ENCODE results near the gene NSF. TPM values are rescaled to one million over a fixed set of nuclear protein-coding genes. Genes with fewer than 3 reads are reported as not detected.
"Not testable (repeated sequence)": the region's sequence is repeated elsewhere in the genome, so short reads cannot be mapped to it uniquely, and the experiment has no call there.

Gene NSF
- total RNA-seq, 4 donors from 2014 or later = 18.1 to 51.3 (median 47.0) TPM

GRCh38 chr17:46751425-46751824 is 161.0 kb downstream of the NSF start:
- Histone ChIP-seq H3K4me1 (no peaks in the 10 kb centered on the region), H3K27me3 (no peaks in the 10 kb centered on the region), H3K9me3 (no peaks in the 10 kb centered on the region), H3K27ac (no peak overlapping the region), H3K4me3 (no peak overlapping the region), H3K36me3 (peaks cover 0 to 43% (median 9%) of the 10 kb centered on the region in 4 donors)
- TF ChIP-seq EP300 (IDR thresholded peaks at IDR 0.05; ENCODE audit: low read depth) (no peak), POLR2AphosphoS5 (IDR thresholded peaks at IDR 0.05) (no peak), CTCF (IDR thresholded peaks at IDR 0.05) (no peak)
- no peak for DNase-seq
- in situ Hi-C loops (cut with MboI; ENCODE audit: low pct_ligation_motif_present in 1 of 4, low pct_unique_long_range_greater_than_20kb in 1 of 4, low sequenced_read_pairs in 3 of 4) = no loop called here
- 91 to 92% methylated on average over 4 of the region's 4 CpGs for WGBS, 2 donors (ENCODE audit: low coverage in 1 of 2)
- intact Hi-C loops (cut with DNase I; ENCODE audit: low total_unique reads) = no loop called here

GRCh38 chr17:46753776-46754175 is 163.3 kb downstream of the NSF start:
- WGBS, 2 donors (ENCODE audit: low coverage in 1 of 2) = 96 to 100% methylated on average over 3 of the region's 3 CpGs
- no peak for TF ChIP-seq POLR2AphosphoS5 (IDR thresholded peaks at IDR 0.05)
- TF ChIP-seq CTCF (IDR thresholded peaks at IDR 0.05) = no peak
- no peak for TF ChIP-seq EP300 (IDR thresholded peaks at IDR 0.05; ENCODE audit: low read depth)
- TF ChIP-seq POLR2A (IDR thresholded peaks at IDR 0.05) = no peak
- in situ Hi-C loops (cut with MboI; ENCODE audit: low pct_ligation_motif_present in 1 of 4, low pct_unique_long_range_greater_than_20kb in 1 of 4, low sequenced_read_pairs in 3 of 4) (no loop called here), intact Hi-C loops (cut with DNase I; ENCODE audit: low total_unique reads) (no loop called here)
- no peaks in the 10 kb centered on the region for H3K27me3 ChIP-seq
- no peaks in the 10 kb centered on the region for H3K9me3 ChIP-seq
- no peak overlapping the region for H3K4me3 ChIP-seq
- no peak overlapping the region for H3K27ac ChIP-seq
- DNase-seq = no peak
- peaks cover 0 to 37% (median 9%) of the 10 kb centered on the region in 4 donors for H3K36me3 ChIP-seq
- H3K4me1 ChIP-seq = no peaks in the 10 kb centered on the region

GRCh38 chr17:46756081-46756735 is 165.7 kb downstream of the NSF start:
- intact Hi-C loops (cut with DNase I; ENCODE audit: low total_unique reads) = no loop called here
- WGBS, 2 donors (ENCODE audit: low coverage in 1 of 2) = 74 to 86% methylated on average over 1 to 4 of the region's 4 CpGs

GRCh38 chr17:46756861-46757260 is 166.4 kb downstream of the NSF start:
- Histone ChIP-seq H3K27me3 (no peaks in the 10 kb centered on the region), H3K27ac (no peak overlapping the region), H3K4me1 (no peaks in the 10 kb centered on the region), H3K4me3 (no peak overlapping the region), H3K9me3 (no peaks in the 10 kb centered on the region), H3K36me3 (peaks cover 0 to 20% (median 4%) of the 10 kb centered on the region in 4 donors)
- DNase-seq = no peak
- TF ChIP-seq POLR2AphosphoS5 (IDR thresholded peaks at IDR 0.05) (no peak), EP300 (IDR thresholded peaks at IDR 0.05; ENCODE audit: low read depth) (no peak), CTCF (IDR thresholded peaks at IDR 0.05) (no peak), POLR2A (IDR thresholded peaks at IDR 0.05) (no peak)
- in situ Hi-C loops (cut with MboI; ENCODE audit: low pct_ligation_motif_present in 1 of 4, low pct_unique_long_range_greater_than_20kb in 1 of 4, low sequenced_read_pairs in 3 of 4) = no loop called here
- intact Hi-C loops (cut with DNase I; ENCODE audit: low total_unique reads) = no loop called here
- 92% methylated on average over 2 of the region's 2 CpGs; no CpG with 5 or more reads in 1 of the 2 donors for WGBS, 2 donors (ENCODE audit: low coverage in 1 of 2)

More at GRCh38 chr17:46756081-46756735, 165.7 kb downstream of the NSF start:
- DNase-seq = no peak
- in situ Hi-C loops (cut with MboI; ENCODE audit: low pct_ligation_motif_present in 1 of 4, low pct_unique_long_range_greater_than_20kb in 1 of 4, low sequenced_read_pairs in 3 of 4) = no loop called here
- no peak overlapping the region for H3K27ac ChIP-seq
- peaks cover 0 to 26% (median 7%) of the 10 kb centered on the region in 4 donors for H3K36me3 ChIP-seq
- no peaks in the 10 kb centered on the region for H3K27me3 ChIP-seq
- TF ChIP-seq POLR2A (IDR thresholded peaks at IDR 0.05) (no peak), POLR2AphosphoS5 (IDR thresholded peaks at IDR 0.05) (no peak), EP300 (IDR thresholded peaks at IDR 0.05; ENCODE audit: low read depth) (no peak), CTCF (IDR thresholded peaks at IDR 0.05) (no peak)
- no peaks in the 10 kb centered on the region for H3K9me3 ChIP-seq
- H3K4me3 ChIP-seq = no peak overlapping the region
- no peaks in the 10 kb centered on the region for H3K4me1 ChIP-seq

GRCh38 chr17:46757588-46757987 is 167.1 kb downstream of the NSF start:
- H3K4me3 ChIP-seq; H3K27me3 ChIP-seq; DNase-seq; intact Hi-C loops (cut with DNase I; ENCODE audit: low total_unique reads); in situ Hi-C loops (cut with MboI; ENCODE audit: low pct_ligation_motif_present in 1 of 4, low pct_unique_long_range_greater_than_20kb in 1 of 4, low sequenced_read_pairs in 3 of 4); H3K27ac ChIP-seq; H3K9me3 ChIP-seq; H3K4me1 ChIP-seq: not testable (repeated sequence)
- peaks cover 0 to 13% (median 3%) of the 10 kb centered on the region in 4 donors for H3K36me3 ChIP-seq
- WGBS, 2 donors (ENCODE audit: low coverage in 1 of 2) = 83 to 86% methylated on average over 4 of the region's 4 CpGs

Data from transverse colon (tissue), 4 donors.